C4-2B (cell line): ENCODE results near the gene SLC7A6.

ENCODE experiments used
- CTCF ChIP-seq: fragments of 450-650 bp; conservative IDR thresholded peaks from 2 replicates; pipeline ENCODE4 v1.5.1; 2017; ENCODE audit warnings: mild to moderate bottlenecking
- ZFX ChIP-seq: fragments of 450-650 bp; IDR thresholded peaks from 2 replicates; pipeline ENCODE4 v1.6.1; 2017

DNA sequence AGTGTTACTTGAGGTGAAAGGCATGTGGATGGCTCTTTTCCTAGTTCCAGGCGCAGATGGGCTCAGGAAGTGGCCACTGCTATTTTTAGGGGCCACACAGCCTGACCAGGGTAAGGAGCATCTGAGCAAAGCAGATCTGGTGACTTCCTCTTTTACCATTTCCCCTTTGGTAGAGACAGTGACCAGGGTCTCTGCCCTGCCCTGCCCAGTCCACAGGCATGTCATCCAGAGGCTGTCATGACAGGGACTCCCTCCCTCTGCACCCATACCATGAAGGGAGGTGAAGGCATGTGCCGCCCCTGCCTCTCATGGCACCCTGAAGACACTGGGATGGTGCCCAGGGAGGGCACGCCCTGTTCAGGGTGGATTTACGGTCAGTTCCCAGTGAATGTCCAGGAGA lies 16.9 kb upstream of the SLC7A6 start:
- no peak for TF ChIP-seq CTCF
- TF ChIP-seq ZFX: no peak
